Smooth muscle cell of the brain vasculature (primary cell): ENCODE results near the gene SPAG7.
"Not testable (repeated sequence)": the region's sequence is repeated elsewhere in the genome, so short reads cannot be mapped to it uniquely, and the experiment has no call there.

ENCODE experiments used
- DNase-seq: peaks from one replicate; pipeline ENCODE4 v3.0.0-alpha.2; 2012; ENCODE audit warnings: low read depth, low spot score

Gene SPAG7

GRCh38 chr17:4938069-4938491 is 29.5 kb downstream of the SPAG7 start:
- no peak for DNase-seq

- DNase-seq: no peak
These were observed 30.1 kb downstream of the SPAG7 start for GRCh38 chr17:4937553-4937952.

- DNase-seq: no peak
These were observed 31.2 kb downstream of the SPAG7 start for GRCh38 chr17:4936436-4936835.

- DNase-seq: no peak
These were observed 32.0 kb downstream of the SPAG7 start for GRCh38 chr17:4935650-4936049.

GRCh38 chr17:4934173-4934979 is 33.2 kb downstream of the SPAG7 start:
- DNase-seq: no peak

- no peak for DNase-seq
These were observed 34.0 kb downstream of the SPAG7 start for GRCh38 chr17:4933646-4934045.

GRCh38 chr17:4932756-4933155 is 34.9 kb downstream of the SPAG7 start:
- no peak for DNase-seq

- no peak for DNase-seq
These were observed 35.7 kb downstream of the SPAG7 start, which contains the start of gene GP1BA for GRCh38 chr17:4931963-4932362. GP1BA (plus strand) TSS chr17:4932277; CDS start chr17:4932605, 328 bp downstream.

- DNase-seq: no peak
These were observed 38.7 kb downstream of the SPAG7 start for GRCh38 chr17:4928881-4929280.

- DNase-seq: not testable (repeated sequence)
These were observed 40.9 kb downstream of the SPAG7 start for GRCh38 chr17:4926577-4927335.

- DNase-seq: no peak
These were observed 46.3 kb downstream of the SPAG7 start for GRCh38 chr17:4921320-4921719.

GRCh38 chr17:4920351-4921048 is 47.1 kb downstream of the SPAG7 start:
- no peak for DNase-seq

GRCh38 chr17:4919511-4920047 is 48.0 kb downstream of the SPAG7 start:
- no peak for DNase-seq

- DNase-seq: not testable (repeated sequence)
These were observed 53.1 kb downstream of the SPAG7 start for GRCh38 chr17:4914551-4914950.

GRCh38 chr17:4913994-4914393 is 53.6 kb downstream of the SPAG7 start:
- no peak for DNase-seq
